SK-N-MC (cell line): ENCODE results near the gene CREBZF.
A peak's percentile ranks its signal among the peaks of the same experiment; 100 is the strongest.
"Not testable (repeated sequence)": the region's sequence is repeated elsewhere in the genome, so short reads cannot be mapped to it uniquely, and the experiment has no call there.

Experiments
- DNase-seq: peaks from one replicate; pipeline ENCODE4 v3.0.0-alpha.2; 2011; ENCODE audit warnings: low read depth, low spot score
- H3K27ac ChIP-seq: fragments of 200-600 bp; sonication (generic); 2 replicates; pipeline ENCODE4 v1.5.1; 2016; ENCODE audit warnings: mixed run types
- H3K36me3 ChIP-seq: fragments of 200-600 bp; sonication (generic); 2 replicates; pipeline ENCODE4 v1.6.1; 2017; ENCODE audit warnings: antibody characterized with exemption, low read length, mixed read lengths; ENCODE audit not compliant: insufficient read depth
- H3K4me3 ChIP-seq: fragments of 200-600 bp; sonication (generic); 2 replicates; pipeline ENCODE4 v1.5.1; 2016
- H3K9ac ChIP-seq: fragments of 200-600 bp; sonication (generic); 2 replicates; pipeline ENCODE4 v1.8.0; 2017; ENCODE audit warnings: mixed run types, mixed read lengths; ENCODE audit not compliant: insufficient read length
- H3K9me3 ChIP-seq: fragments of 200-600 bp; sonication (generic); 2 replicates; pipeline ENCODE4 v1.6.1; 2017; ENCODE audit warnings: low read depth, mild to moderate bottlenecking, antibody characterized with exemption, low read length, moderate library complexity, mixed read lengths
- EZH2 ChIP-seq: fragments of 200-600 bp; sonication (generic); IDR thresholded peaks from one replicate; pipeline ENCODE4 v1.6.1; 2017; ENCODE audit warnings: antibody characterized with exemption
- FOXP2 ChIP-seq: optimal IDR thresholded peaks from 2 replicates; pipeline ENCODE3; 2011; ENCODE audit warnings: mild to moderate bottlenecking, moderate library complexity; ENCODE audit not compliant: insufficient read depth; ENCODE audit errors: extremely low read length, control extremely low read depth
- POLR2AphosphoS5 ChIP-seq: IDR thresholded peaks from 2 replicates; pipeline ENCODE4 v1.6.1; 2012; ENCODE audit warnings: mild to moderate bottlenecking, low read depth, low read length, borderline replicate concordance

Gene CREBZF

DNA sequence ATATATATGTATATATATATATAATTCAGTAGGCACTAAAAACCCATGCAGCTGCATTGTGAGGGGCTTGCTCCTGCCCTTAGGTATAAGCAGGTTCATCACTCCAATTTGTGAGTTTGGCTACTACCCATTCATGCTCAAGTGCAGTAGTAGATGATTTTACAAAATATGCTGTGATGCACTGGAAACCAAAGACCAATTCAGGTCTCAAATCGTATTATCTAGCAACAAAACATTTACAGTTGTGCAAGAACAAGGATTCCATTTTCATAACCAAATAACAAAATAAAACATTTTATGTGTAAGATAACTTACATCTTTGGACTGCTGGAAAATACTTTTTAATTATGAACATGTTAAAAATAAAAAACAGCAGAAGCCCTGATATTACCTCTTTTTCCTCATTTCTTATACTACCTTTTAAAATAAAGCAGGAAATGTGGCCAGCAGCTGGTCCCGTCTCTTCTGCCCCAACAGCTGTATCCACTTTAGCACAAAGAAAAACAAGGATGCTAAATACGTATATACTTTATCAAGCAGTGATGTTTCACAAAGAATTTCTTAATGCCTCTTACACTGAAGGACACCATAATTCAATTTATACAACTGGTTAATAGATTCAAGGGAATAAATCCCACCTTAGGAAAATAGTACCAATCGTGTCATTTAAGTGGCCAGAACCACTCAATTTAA lies 2.8 kb downstream of the CREBZF start:
- Histone ChIP-seq H3K36me3 (peaks cover 70% of the 10 kb centered on the region), H3K4me3 (peak overlapping the region; percentile 84), H3K9ac (peak overlapping the region; percentile 99), H3K9me3 (no peaks in the 10 kb centered on the region), H3K27ac (no peak overlapping the region)
- no peak for DNase-seq
- TF ChIP-seq POLR2AphosphoS5: no peak
- no peak for TF ChIP-seq EZH2
- no peak for TF ChIP-seq FOXP2

GRCh38 chr11:85658180-85658579 lies 6.7 kb downstream of the CREBZF start:
- no peak for TF ChIP-seq EZH2
- TF ChIP-seq FOXP2: no peak
- no peak for TF ChIP-seq POLR2AphosphoS5
- Histone ChIP-seq H3K9me3 (no peaks in the 10 kb centered on the region), H3K27ac (no peak overlapping the region), H3K36me3 (peaks cover 85% of the 10 kb centered on the region), H3K9ac (peak overlapping the region; percentile 39), H3K4me3 (no peak overlapping the region)
- DNase-seq: no peak

DNA sequence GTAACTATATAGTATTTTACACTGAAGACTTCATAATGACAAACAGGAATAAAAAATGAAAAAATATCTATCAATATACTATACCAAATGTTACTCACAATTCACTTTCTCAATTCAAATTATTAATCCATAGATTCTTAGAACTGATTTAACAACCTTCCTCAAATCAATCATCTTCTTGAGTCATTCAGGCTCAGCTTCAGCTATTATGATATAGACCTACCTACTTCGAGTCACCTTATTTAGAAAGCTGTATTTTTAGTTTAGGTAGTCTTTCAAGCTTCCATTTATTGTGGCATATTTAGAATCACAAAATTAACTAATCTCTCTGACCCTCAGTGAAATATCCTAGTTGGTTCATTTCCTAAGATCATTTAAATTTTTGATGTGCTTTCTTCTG lies 8.2 kb downstream of the CREBZF start:
- Histone ChIP-seq H3K36me3 (peaks cover 73% of the 10 kb centered on the region), H3K4me3 (no peak overlapping the region), H3K27ac (no peak overlapping the region), H3K9ac (no peak overlapping the region), H3K9me3 (no peaks in the 10 kb centered on the region)
- DNase-seq: no peak
- TF ChIP-seq EZH2: no peak
- no peak for TF ChIP-seq FOXP2
- TF ChIP-seq POLR2AphosphoS5: no peak

- not testable (repeated sequence) for DNase-seq, H3K9ac ChIP-seq, H3K9me3 ChIP-seq, H3K27ac ChIP-seq, H3K4me3 ChIP-seq
- H3K36me3 ChIP-seq: peaks cover 60% of the 10 kb centered on the region
Observed at GRCh38 chr11:85654343-85654742, 10.6 kb downstream of the CREBZF start.

DNA sequence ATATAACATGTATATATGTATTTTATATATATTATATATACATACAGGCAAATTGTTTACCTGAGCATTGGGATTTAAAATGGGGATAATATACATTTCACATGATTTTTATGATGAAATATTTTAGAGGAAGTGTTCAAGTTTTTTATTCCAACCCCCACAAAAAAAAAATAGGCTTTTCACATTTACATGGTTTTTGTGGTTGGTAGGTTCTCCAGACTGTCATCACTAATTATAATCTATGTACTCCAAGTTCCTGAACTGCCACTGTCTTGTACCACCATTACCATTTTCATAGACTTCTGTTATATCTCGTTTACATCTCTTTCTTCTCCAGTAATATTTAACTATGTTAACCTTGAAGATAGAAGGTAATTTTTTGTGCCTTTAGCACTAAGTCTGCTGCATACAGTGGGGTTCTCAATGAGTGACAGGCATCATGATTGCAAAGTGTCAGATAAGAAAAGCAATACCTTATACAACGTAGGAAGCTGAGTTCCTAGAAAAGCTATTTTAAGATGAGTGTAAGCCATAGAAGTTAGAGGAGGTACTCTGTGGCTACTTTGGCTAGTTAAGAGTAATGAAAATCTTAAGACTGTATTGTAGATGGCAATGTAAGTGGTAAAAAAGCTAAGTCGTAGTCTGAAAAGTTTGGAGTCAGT lies 12.0 kb downstream of the CREBZF start:
- Histone ChIP-seq H3K36me3 (peaks cover 45% of the 10 kb centered on the region), H3K4me3 (no peak overlapping the region), H3K9me3 (no peaks in the 10 kb centered on the region), H3K27ac (no peak overlapping the region), H3K9ac (no peak overlapping the region)
- no peak for DNase-seq
- TF ChIP-seq POLR2AphosphoS5 (no peak), FOXP2 (no peak), EZH2 (no peak)

GRCh38 chr11:85651118-85651517 lies 13.8 kb downstream of the CREBZF start:
- DNase-seq: no peak
- Histone ChIP-seq H3K9ac (no peak overlapping the region), H3K4me3 (no peak overlapping the region), H3K9me3 (no peaks in the 10 kb centered on the region), H3K36me3 (peaks cover 27% of the 10 kb centered on the region), H3K27ac (no peak overlapping the region)
- no peak for TF ChIP-seq FOXP2
- no peak for TF ChIP-seq EZH2
- no peak for TF ChIP-seq POLR2AphosphoS5

DNA sequence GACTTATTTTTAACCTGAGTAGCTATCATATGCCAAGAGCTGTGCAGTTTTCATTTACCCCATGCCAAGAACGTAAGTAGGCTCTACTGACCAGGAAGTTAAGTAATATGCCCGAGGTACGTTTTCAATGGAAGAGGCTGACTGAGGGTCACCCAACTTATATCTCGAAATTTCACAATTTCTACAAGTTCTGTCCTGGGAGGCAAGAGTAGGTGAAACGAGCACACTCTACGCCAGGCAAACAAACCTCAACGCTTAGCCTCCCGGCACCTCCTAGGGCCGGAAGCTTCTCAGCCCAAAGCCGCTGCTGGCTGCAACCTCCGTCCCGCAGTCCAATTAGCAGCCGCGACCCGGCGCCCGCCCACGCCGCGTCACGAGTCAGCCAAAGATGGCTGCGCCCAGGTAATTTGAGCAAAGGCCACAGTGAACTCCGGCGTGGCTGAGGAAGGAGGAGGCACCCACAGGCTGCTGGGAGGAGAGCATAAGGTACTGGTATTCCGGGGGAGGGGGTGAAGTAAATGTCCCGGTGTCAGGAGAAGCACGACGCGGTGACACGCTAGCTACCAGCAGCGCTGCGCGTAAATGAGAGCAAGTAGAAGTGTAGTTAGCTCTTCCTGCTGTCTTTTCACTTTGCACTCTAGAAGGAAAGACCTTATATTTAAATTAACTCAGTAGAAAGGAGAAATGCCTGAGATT lies 17.2 kb downstream of the CREBZF start, which contains the start of gene TMEM126A:
TSS of gene TMEM126A (plus strand) at position 364 of the 696 bp plus-strand sequence. CDS start 2,289 bp downstream, outside the sequence.
- peaks cover 10% of the 10 kb centered on the region; the same call in 1 of the 2 replicates for H3K36me3 ChIP-seq
- no peak for DNase-seq
- TF ChIP-seq POLR2AphosphoS5 (peak; percentile 95), FOXP2 (no peak)

DNA sequence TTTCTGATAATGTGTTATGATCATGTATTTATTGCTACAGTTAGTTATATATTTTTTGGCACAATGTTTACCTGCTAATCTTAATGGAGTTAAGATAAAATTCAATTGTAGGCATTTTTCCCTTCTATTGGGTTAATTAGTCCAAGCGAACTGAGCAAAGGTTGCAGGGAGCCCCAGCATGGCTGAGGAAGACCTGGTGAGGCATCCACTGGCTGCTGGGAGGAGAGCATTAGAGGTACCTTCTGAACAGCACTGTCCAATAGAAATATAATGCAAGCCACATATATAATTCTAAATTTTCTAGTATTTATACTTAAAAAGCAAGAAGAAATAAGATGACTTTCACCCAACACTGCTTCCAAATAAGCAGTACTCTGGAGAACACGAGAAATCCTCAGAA lies 17.9 kb downstream of the CREBZF start:
- no peak overlapping the region for H3K27ac ChIP-seq
- no peak for DNase-seq

More for the DNA sequence above, 17.2 kb downstream of the CREBZF start, which contains the start of gene TMEM126A:
- no peaks in the 10 kb centered on the region for H3K9me3 ChIP-seq
- peak within 1 kb of the TSS; percentile 54; the same call in 1 of the 2 replicates for H3K27ac ChIP-seq
- peak within 1 kb of the TSS; percentile 92 for H3K4me3 ChIP-seq
- H3K9ac ChIP-seq: peak within 1 kb of the TSS; percentile 82

More for the DNA sequence above, 17.9 kb downstream of the CREBZF start:
- Histone ChIP-seq H3K4me3 (peak overlapping the region; percentile 92), H3K36me3 (peaks cover 10% of the 10 kb centered on the region; the same call in 1 of the 2 replicates), H3K9ac (peak overlapping the region; percentile 82), H3K9me3 (no peaks in the 10 kb centered on the region)
- TF ChIP-seq POLR2AphosphoS5: no peak
- no peak for TF ChIP-seq FOXP2
- TF ChIP-seq EZH2: no peak
